Astrocyte (in vitro differentiated cells and primary cell): Measurements from ENCODE around the gene PRR5. TPM values are rescaled to one million over a fixed set of nuclear protein-coding genes. Genes with fewer than 3 reads are reported as not detected.

Experiments used
- DNase-seq: peaks from one replicate; pipeline ENCODE4 v3.0.0-alpha.2; 2010; ENCODE audit warnings: low read depth
- FAIRE-seq: peaks from 2 replicates; lab custom pipeline; 2011; peaks lifted over from hg19 to GRCh38; lab: Jason Lieb, UNC
- H2AFZ ChIP-seq: 2 replicates; pipeline ENCODE4 v1.6.0; 2012; ENCODE audit warnings: low read depth, low read length, inconsistent platforms
- H3K27ac ChIP-seq: 2 replicates; pipeline ENCODE4 v1.5.1; 2011; ENCODE audit warnings: low read depth, low read length, inconsistent platforms
- H3K27me3 ChIP-seq: 2 replicates; pipeline ENCODE4 v1.6.0; 2011; ENCODE audit warnings: low read length, inconsistent platforms; ENCODE audit not compliant: insufficient read depth
- H3K36me3 ChIP-seq: 2 replicates; pipeline ENCODE4 v1.5.1; 2011; ENCODE audit warnings: low read length, inconsistent platforms; ENCODE audit not compliant: insufficient read depth
- H3K4me1 ChIP-seq: 2 replicates; pipeline ENCODE4 v1.5.1; 2011; ENCODE audit warnings: low read length, inconsistent platforms; ENCODE audit not compliant: insufficient read depth
- H3K4me2 ChIP-seq: 2 replicates; pipeline ENCODE4 v1.6.0; 2012; ENCODE audit warnings: low read length, inconsistent platforms
- H3K4me3 ChIP-seq: 2 replicates; pipeline ENCODE4 v1.5.1; 2011; ENCODE audit warnings: low read depth, mild to moderate bottlenecking, low read length, inconsistent platforms; ENCODE audit not compliant: insufficient read depth
- H3K79me2 ChIP-seq: 2 replicates; pipeline ENCODE4 v1.6.0; 2012; ENCODE audit warnings: mild to moderate bottlenecking, low read length, inconsistent platforms; ENCODE audit not compliant: insufficient read depth
- H3K9ac ChIP-seq: 2 replicates; pipeline ENCODE4 v1.6.0; 2012; ENCODE audit warnings: mild to moderate bottlenecking, low read length, inconsistent platforms
- H3K9me3 ChIP-seq: 2 replicates; pipeline ENCODE4 v1.5.1; 2012; ENCODE audit warnings: low read depth, mild to moderate bottlenecking, low read length, inconsistent platforms; ENCODE audit not compliant: insufficient read depth
- H4K20me1 ChIP-seq: 2 replicates; pipeline ENCODE4 v1.6.0; 2012; ENCODE audit warnings: low read length, inconsistent platforms; ENCODE audit not compliant: insufficient read depth
- H3K27ac Mint-ChIP-seq: one replicate; pipeline ENCODE4 v1.8.0; 2021; ENCODE audit warnings: mild to moderate bottlenecking, mixed read lengths; ENCODE audit not compliant: unreplicated experiment
- H3K27me3 Mint-ChIP-seq: one replicate; pipeline ENCODE4 v1.8.0; 2021; ENCODE audit warnings: low read depth, mixed read lengths; ENCODE audit not compliant: unreplicated experiment
- H3K36me3 Mint-ChIP-seq: one replicate; pipeline ENCODE4 v1.8.0; 2021; ENCODE audit warnings: low read depth, mixed read lengths; ENCODE audit not compliant: unreplicated experiment
- H3K4me1 Mint-ChIP-seq: one replicate; pipeline ENCODE4 v1.8.0; 2021; ENCODE audit warnings: low read depth, mixed read lengths; ENCODE audit not compliant: unreplicated experiment
- H3K4me3 Mint-ChIP-seq: one replicate; pipeline ENCODE4 v1.8.0; 2021; ENCODE audit warnings: mild to moderate bottlenecking, moderate library complexity, mixed read lengths; ENCODE audit not compliant: unreplicated experiment
- H3K9me3 Mint-ChIP-seq: one replicate; pipeline ENCODE4 v1.8.0; 2021; ENCODE audit warnings: mild to moderate bottlenecking, mixed read lengths; ENCODE audit not compliant: unreplicated experiment
- CTCF ChIP-seq: IDR thresholded peaks from 2 replicates; pipeline ENCODE4 v1.5.1; 2011; ENCODE audit warnings: low read depth, mild to moderate bottlenecking, inconsistent platforms, low read length, moderate library complexity; ENCODE audit not compliant: insufficient read depth
- EZH2 ChIP-seq: IDR thresholded peaks from 2 replicates; pipeline ENCODE4 v1.6.1; 2012; ENCODE audit warnings: mild to moderate bottlenecking, low read length, inconsistent platforms; ENCODE audit not compliant: insufficient read depth
- total RNA-seq: library from RNA; stranded (reverse); gene quantifications from 2 replicates; pipeline ENCODE4 v1.2.1, GENCODE V29; 2021

The PRR5 gene
- total RNA-seq, 1 donor from 2014 or later, result 23.6 TPM

GRCh38 chr22:44727709-44728108, 25.7 kb downstream of the PRR5 start:
- Mint-ChIP-seq H3K9me3 (no peaks in the 10 kb centered on the region), H3K27ac (no peak overlapping the region), H3K4me1 (peaks cover 4% of the 10 kb centered on the region), H3K36me3 (peaks cover 18% of the 10 kb centered on the region), H3K4me3 (no peak overlapping the region), H3K27me3 (no peaks in the 10 kb centered on the region)
- no peak overlapping the region for H3K9ac ChIP-seq
- peaks cover 25% of the 10 kb centered on the region for H4K20me1 ChIP-seq
- H3K27ac ChIP-seq, result no peak overlapping the region
- no peaks in the 10 kb centered on the region for H3K79me2 ChIP-seq
- H3K4me3 ChIP-seq, result no peak overlapping the region
- H3K36me3 ChIP-seq, result no peaks in the 10 kb centered on the region
- H3K4me1 ChIP-seq, result peaks cover 15% of the 10 kb centered on the region
- no peak for TF ChIP-seq CTCF
- no peak for TF ChIP-seq EZH2
- no peak overlapping the region for H2AFZ ChIP-seq
- H3K4me2 ChIP-seq, result no peak overlapping the region
- no peaks in the 10 kb centered on the region for H3K27me3 ChIP-seq
- no peak for DNase-seq
- no peaks in the 10 kb centered on the region for H3K9me3 ChIP-seq
- FAIRE-seq, result no peak

DNA sequence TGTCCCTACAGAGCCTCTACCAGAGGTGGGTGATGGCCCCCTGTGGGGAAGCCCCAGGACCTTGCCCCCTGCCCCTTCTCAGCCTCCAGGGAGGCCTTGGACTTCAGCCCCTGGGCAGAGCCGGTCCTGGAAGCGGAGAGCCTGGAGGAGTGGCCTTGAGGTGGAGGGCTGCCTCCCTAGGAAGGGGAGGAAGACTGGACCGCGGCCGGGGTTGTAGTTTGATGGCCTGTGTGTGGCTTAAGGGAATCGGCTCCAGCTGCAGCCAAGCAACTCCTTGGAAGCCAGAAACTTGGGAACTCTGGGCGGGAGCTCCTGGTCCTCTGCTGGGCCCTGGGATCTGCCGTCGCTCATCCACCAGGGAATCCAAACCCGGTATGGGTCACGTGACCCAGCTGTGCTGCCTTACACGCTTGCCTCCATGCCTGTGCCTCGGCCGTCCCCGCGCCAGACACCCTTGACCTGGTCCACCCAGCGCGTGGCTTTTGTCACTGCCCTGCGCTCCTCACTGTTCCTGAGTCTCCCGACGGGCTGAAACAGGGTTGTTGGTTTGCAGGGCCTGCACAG, 26.8 kb downstream of the PRR5 start:
- DNase-seq, result no peak
- no peaks in the 10 kb centered on the region for H3K9me3 Mint-ChIP-seq
- no peak overlapping the region for H3K4me3 Mint-ChIP-seq
- H3K4me2 ChIP-seq, result no peak overlapping the region
- no peak overlapping the region for H3K9ac ChIP-seq
- no peaks in the 10 kb centered on the region for H3K27me3 Mint-ChIP-seq
- H3K4me1 ChIP-seq, result peaks cover 15% of the 10 kb centered on the region
- H4K20me1 ChIP-seq, result peaks cover 25% of the 10 kb centered on the region
- no peaks in the 10 kb centered on the region for H3K27me3 ChIP-seq
- FAIRE-seq, result no peak
- TF ChIP-seq CTCF (no peak), EZH2 (no peak)
- peaks cover 4% of the 10 kb centered on the region for H3K4me1 Mint-ChIP-seq
- no peak overlapping the region for H3K27ac Mint-ChIP-seq
- no peak overlapping the region for H3K4me3 ChIP-seq
- no peaks in the 10 kb centered on the region for H3K79me2 ChIP-seq
- no peak overlapping the region for H3K27ac ChIP-seq
- H2AFZ ChIP-seq, result no peak overlapping the region
- peaks cover 18% of the 10 kb centered on the region for H3K36me3 Mint-ChIP-seq
- no peaks in the 10 kb centered on the region for H3K9me3 ChIP-seq
- no peaks in the 10 kb centered on the region for H3K36me3 ChIP-seq

DNA sequence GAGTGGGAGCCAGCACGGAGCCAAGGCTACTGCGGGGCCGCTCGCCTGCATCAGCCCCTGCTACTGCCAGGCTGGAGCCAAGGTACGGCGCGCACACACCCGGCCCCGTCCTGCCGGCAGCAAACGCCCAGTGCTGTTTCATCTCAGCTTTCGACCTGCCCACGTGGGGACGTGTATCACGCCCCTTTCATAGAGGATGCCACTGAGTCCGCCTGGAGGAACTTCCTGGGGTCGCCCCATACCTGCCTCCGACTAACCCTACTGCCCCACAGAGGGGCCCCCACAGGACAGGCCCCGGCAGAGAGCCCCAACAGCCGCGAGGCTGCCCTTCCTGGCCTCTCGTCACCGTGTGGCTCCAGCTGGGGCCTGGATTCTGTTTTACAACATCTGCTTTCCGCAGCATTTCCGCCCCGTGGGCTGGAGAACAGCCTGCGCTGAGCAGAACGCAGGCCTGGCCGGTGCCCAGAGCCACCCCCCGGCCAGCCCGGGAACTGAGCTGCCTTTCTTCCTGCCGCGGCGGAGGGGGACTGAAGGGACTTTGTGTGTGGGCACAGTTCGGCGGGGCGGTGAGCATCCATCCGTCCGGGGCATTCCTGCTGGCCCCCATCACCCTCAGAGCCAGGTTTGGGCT, 27.5 kb downstream of the PRR5 start:
- no peaks in the 10 kb centered on the region for H3K27me3 Mint-ChIP-seq
- Histone ChIP-seq H3K4me2 (peak overlapping the region; percentile 55), H3K27ac (no peak overlapping the region), H3K79me2 (no peaks in the 10 kb centered on the region), H3K36me3 (no peaks in the 10 kb centered on the region), H4K20me1 (peaks cover 22% of the 10 kb centered on the region), H3K9me3 (no peaks in the 10 kb centered on the region), H2AFZ (peak overlapping the region; percentile 31), H3K27me3 (no peaks in the 10 kb centered on the region), H3K4me1 (peaks cover 15% of the 10 kb centered on the region), H3K9ac (no peak overlapping the region), H3K4me3 (no peak overlapping the region)
- H3K4me1 Mint-ChIP-seq, result peaks cover 2% of the 10 kb centered on the region
- H3K9me3 Mint-ChIP-seq, result no peaks in the 10 kb centered on the region
- DNase-seq, result peak; percentile 45
- no peak overlapping the region for H3K27ac Mint-ChIP-seq
- H3K36me3 Mint-ChIP-seq, result peaks cover 14% of the 10 kb centered on the region
- no peak overlapping the region for H3K4me3 Mint-ChIP-seq
- TF ChIP-seq EZH2 (no peak), CTCF (no peak)
- no peak for FAIRE-seq
